Endometrial microvascular endothelial cells (primary cell): ENCODE data around the gene RBBP8NL. TPM values are rescaled to one million over a fixed set of nuclear protein-coding genes. Genes with fewer than 3 reads are reported as not detected.

Experiments used
- in situ Hi-C: cut with HindIII; loops from 2 replicates; pipeline ENCODE4 v1.10.0; 2017; ENCODE audit warnings: low sequenced_read_pairs, low pct_unique_long_range_greater_than_20kb; ENCODE audit errors: inconsistent ontology term
- total RNA-seq: library from RNA; depleted of rRNA; stranded (reverse); fragments of >200 nt; gene quantifications from one replicate; pipeline ENCODE4 v1.2.3, GENCODE V29; 2015; ENCODE audit errors: inconsistent ontology term

Gene RBBP8NL
- total RNA-seq, 1 donor from 2014 or later: not detected

GRCh38 chr20:62360854-62361798 lies 66.2 kb downstream of the RBBP8NL start:
- in situ Hi-C loops: no loop called here

Other genes starting within 250 kb of the RBBP8NL start
- gene MTG2, start 244.5 kb downstream of the RBBP8NL start, total RNA-seq: 8.4 TPM
- gene HRH3, start 207.3 kb downstream of the RBBP8NL start, total RNA-seq: not detected
- 15.6 TPM for gene OSBPL2, start 189.0 kb downstream of the RBBP8NL start, total RNA-seq
- gene ADRM1, start 124.5 kb downstream of the RBBP8NL start, total RNA-seq: 309 TPM
- 132 TPM for gene LAMA5, start 60.2 kb downstream of the RBBP8NL start, total RNA-seq
- gene RPS21, start 40.4 kb downstream of the RBBP8NL start, total RNA-seq: 2,359 TPM
- 6.9 TPM for gene CABLES2, start 20.3 kb downstream of the RBBP8NL start, total RNA-seq
- gene GATA5, start 48.5 kb upstream of the RBBP8NL start, total RNA-seq: not detected
- gene SLCO4A1, start 215.0 kb upstream of the RBBP8NL start, total RNA-seq: 5.9 TPM